Stomach (tissue), 4 donors: ENCODE measurements around the gene S1PR3.

Experiments used
- POLR2A ChIP-seq, 4 donors: fragments of 450-650 bp; IDR thresholded peaks; one replicate each; pipeline ENCODE4 v1.6.1; 2016; ENCODE audit warnings: antibody characterized with exemption in 4 of 4, control low read depth in 2 of 4, mild to moderate bottlenecking in 1 of 4, moderate library complexity in 1 of 4
- TF ChIP-seq, protein P1 (sequence below), 7 experiments: fragments of 450-650 bp in 4 of 7; fragments of 200-600 bp in 3 of 7; sonication (generic) in 3 of 7; IDR thresholded peaks; one replicate each; pipeline ENCODE4 v1.5.1; 2016 to 2019; ENCODE audit warnings: antibody characterized with exemption in 7 of 7, control low read depth in 2 of 7, mild to moderate bottlenecking in 1 of 7

- TF ChIP-seq, protein P1, sequence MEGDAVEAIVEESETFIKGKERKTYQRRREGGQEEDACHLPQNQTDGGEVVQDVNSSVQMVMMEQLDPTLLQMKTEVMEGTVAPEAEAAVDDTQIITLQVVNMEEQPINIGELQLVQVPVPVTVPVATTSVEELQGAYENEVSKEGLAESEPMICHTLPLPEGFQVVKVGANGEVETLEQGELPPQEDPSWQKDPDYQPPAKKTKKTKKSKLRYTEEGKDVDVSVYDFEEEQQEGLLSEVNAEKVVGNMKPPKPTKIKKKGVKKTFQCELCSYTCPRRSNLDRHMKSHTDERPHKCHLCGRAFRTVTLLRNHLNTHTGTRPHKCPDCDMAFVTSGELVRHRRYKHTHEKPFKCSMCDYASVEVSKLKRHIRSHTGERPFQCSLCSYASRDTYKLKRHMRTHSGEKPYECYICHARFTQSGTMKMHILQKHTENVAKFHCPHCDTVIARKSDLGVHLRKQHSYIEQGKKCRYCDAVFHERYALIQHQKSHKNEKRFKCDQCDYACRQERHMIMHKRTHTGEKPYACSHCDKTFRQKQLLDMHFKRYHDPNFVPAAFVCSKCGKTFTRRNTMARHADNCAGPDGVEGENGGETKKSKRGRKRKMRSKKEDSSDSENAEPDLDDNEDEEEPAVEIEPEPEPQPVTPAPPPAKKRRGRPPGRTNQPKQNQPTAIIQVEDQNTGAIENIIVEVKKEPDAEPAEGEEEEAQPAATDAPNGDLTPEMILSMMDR (IDR thresholded peaks at IDR 0.05): no peak
- no peak for TF ChIP-seq POLR2A (IDR thresholded peaks at IDR 0.05)
These were observed 10.5 kb upstream of the S1PR3 start for GRCh38 chr9:88980740-88981203.
